OCI-LY3 (cell line): Measurements from ENCODE around the gene LILRB5.
"Not testable (repeated sequence)": the region's sequence is repeated elsewhere in the genome, so short reads cannot be mapped to it uniquely, and the experiment has no call there.

Experiments used
- H2AFZ ChIP-seq: fragments of 200-600, 300-600 bp; shearing (Covaris generic); 2 replicates; pipeline ENCODE4 v1.6.0; 2014; ENCODE audit warnings: antibody characterized with exemption, low read depth, low read length
- H3K27ac ChIP-seq: fragments of 200-600, 300-600 bp; sonication (generic); 2 replicates; pipeline ENCODE4 v1.5.1; 2014; ENCODE audit warnings: mild to moderate bottlenecking, low read length, moderate library complexity, mixed read lengths
- H3K27me3 ChIP-seq: fragments of 200-600, 300-600 bp; sonication (generic); 2 replicates; pipeline ENCODE4 v1.6.1; 2014; ENCODE audit warnings: low read depth, low read length, mixed read lengths
- H3K36me3 ChIP-seq: fragments of 200-600, 300-600 bp; sonication (generic); replicated peaks from 2 replicates; pipeline ENCODE3; 2014; ENCODE audit warnings: low read depth, low read length, mixed read lengths
- H3K4me1 ChIP-seq: fragments of 300-600, 200-600 bp; sonication (generic); 2 replicates; pipeline ENCODE4 v1.6.1; 2014; ENCODE audit warnings: low read length, mixed read lengths
- H3K4me2 ChIP-seq: fragments of 200-600, 300-600 bp; sonication (generic); 2 replicates; pipeline ENCODE4 v1.6.1; 2014; ENCODE audit warnings: low read length, mixed read lengths
- H3K4me3 ChIP-seq: fragments of 300-600, 200-600 bp; sonication (generic); 2 replicates; pipeline ENCODE4 v1.5.1; 2014; ENCODE audit warnings: antibody characterized with exemption, mild to moderate bottlenecking, low read length, moderate library complexity
- H3K79me2 ChIP-seq: fragments of 300-600, 200-600 bp; shearing (Covaris generic); 2 replicates; pipeline ENCODE4 v1.6.1; 2014; ENCODE audit warnings: mild to moderate bottlenecking, low read length, mixed read lengths
- H3K9ac ChIP-seq: fragments of 300-600, 200-600 bp; shearing (Covaris generic); 2 replicates; pipeline ENCODE4 v1.6.0; 2014; ENCODE audit warnings: mild to moderate bottlenecking, low read length, moderate library complexity
- H3K9me3 ChIP-seq: fragments of 200-600, 300-600 bp; shearing (Covaris generic); 2 replicates; pipeline ENCODE4 v1.6.1; 2014; ENCODE audit warnings: low read length, mixed read lengths; ENCODE audit not compliant: insufficient read depth
- H4K20me1 ChIP-seq: fragments of 200-600, 300-600 bp; sonication (generic); 2 replicates; pipeline ENCODE4 v1.6.1; 2016; ENCODE audit warnings: low read length, mixed read lengths; ENCODE audit not compliant: insufficient read depth
- EZH2phosphoT487 ChIP-seq: fragments of 200-600 bp; shearing (Covaris generic); IDR thresholded peaks from 2 replicates; pipeline ENCODE4 v1.6.1; 2018; ENCODE audit warnings: antibody characterized with exemption, mixed run types, low read depth
- TF ChIP-seq, protein P1 (sequence below): fragments of 200-600, 300-600 bp; sonication (generic); IDR thresholded peaks from 2 replicates; pipeline ENCODE4 v1.5.1; 2014; ENCODE audit warnings: antibody characterized with exemption, low read length, low read depth

LILRB5 gene

DNA sequence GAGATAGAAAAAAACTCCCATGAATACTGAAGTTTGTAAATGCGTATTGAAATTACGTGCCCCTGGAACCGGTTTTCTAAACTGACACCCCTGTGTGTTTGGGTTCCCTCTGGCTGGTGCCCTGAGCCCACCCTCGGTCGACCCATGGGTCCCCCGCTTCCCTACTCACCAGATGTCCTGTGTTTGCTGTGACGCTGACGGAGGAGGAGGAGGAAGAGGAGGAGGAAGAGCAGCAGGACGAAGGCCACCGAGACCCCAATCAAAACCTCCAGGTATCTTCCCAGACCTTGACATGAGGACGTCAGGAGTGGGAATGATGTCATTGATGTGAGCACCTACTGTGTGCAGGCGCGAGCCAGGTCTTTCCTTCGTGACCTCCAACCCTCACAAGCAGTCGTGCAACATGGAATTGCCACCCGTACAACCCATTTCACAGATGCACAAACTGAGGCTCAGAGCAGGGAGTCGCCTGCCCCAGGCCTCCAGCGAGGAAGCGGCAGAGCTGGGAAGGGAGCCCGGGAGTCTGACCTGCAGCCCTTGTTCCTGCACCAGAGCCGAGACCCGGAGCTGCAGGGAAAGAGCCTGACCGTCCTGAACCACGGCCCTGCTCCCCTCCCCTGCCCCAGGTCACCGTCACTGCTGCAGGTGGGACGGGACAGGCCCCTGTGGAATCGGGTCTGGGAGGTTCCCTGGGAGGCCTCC lies 38.0 kb downstream of the LILRB5 start:
- Histone ChIP-seq H3K9ac (no peak overlapping the region), H3K4me3 (no peak overlapping the region), H3K9me3 (no peaks in the 10 kb centered on the region), H4K20me1 (no peaks in the 10 kb centered on the region), H3K79me2 (no peaks in the 10 kb centered on the region), H3K4me1 (peaks cover 9% of the 10 kb centered on the region; the same call in 1 of the 2 replicates), H3K27ac (no peak overlapping the region), H3K27me3 (no peaks in the 10 kb centered on the region), H3K4me2 (no peak overlapping the region), H3K36me3 (peaks cover 3% of the 10 kb centered on the region), H2AFZ (no peak overlapping the region)
- TF ChIP-seq, protein P1, sequence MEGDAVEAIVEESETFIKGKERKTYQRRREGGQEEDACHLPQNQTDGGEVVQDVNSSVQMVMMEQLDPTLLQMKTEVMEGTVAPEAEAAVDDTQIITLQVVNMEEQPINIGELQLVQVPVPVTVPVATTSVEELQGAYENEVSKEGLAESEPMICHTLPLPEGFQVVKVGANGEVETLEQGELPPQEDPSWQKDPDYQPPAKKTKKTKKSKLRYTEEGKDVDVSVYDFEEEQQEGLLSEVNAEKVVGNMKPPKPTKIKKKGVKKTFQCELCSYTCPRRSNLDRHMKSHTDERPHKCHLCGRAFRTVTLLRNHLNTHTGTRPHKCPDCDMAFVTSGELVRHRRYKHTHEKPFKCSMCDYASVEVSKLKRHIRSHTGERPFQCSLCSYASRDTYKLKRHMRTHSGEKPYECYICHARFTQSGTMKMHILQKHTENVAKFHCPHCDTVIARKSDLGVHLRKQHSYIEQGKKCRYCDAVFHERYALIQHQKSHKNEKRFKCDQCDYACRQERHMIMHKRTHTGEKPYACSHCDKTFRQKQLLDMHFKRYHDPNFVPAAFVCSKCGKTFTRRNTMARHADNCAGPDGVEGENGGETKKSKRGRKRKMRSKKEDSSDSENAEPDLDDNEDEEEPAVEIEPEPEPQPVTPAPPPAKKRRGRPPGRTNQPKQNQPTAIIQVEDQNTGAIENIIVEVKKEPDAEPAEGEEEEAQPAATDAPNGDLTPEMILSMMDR, result no peak
- TF ChIP-seq EZH2phosphoT487, result no peak

DNA sequence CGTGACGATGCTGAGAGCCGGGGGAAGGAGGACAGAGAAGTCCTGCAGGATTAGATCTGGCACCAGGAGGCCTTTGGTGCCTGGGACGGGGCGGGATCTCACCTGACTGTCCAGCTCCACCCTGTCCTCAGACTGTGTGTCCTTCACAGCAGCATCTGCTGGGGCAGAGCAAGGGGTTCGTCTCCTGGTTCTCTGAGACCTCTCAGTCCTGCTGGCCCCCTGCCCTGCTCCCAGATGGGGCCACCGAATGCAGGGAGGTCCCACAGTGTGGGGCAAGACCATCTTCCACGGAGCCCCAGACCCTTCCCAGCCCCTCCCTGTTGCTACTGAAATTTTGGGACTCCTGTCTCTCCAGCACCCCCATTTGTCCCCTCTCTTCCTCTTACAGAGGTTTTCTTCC lies 38.8 kb downstream of the LILRB5 start:
- H3K27me3 ChIP-seq, result no peaks in the 10 kb centered on the region
- TF ChIP-seq, protein P1, result no peak
- H3K36me3 ChIP-seq, result peaks cover 4% of the 10 kb centered on the region
- H3K79me2 ChIP-seq, result no peaks in the 10 kb centered on the region
- peaks cover 8% of the 10 kb centered on the region; the same call in 1 of the 2 replicates for H3K4me1 ChIP-seq
- no peak overlapping the region for H2AFZ ChIP-seq
- no peak overlapping the region for H3K27ac ChIP-seq
- H3K9ac ChIP-seq, result no peak overlapping the region
- H3K9me3 ChIP-seq, result no peaks in the 10 kb centered on the region
- H3K4me3 ChIP-seq, result no peak overlapping the region
- no peaks in the 10 kb centered on the region for H4K20me1 ChIP-seq
- no peak overlapping the region for H3K4me2 ChIP-seq

DNA sequence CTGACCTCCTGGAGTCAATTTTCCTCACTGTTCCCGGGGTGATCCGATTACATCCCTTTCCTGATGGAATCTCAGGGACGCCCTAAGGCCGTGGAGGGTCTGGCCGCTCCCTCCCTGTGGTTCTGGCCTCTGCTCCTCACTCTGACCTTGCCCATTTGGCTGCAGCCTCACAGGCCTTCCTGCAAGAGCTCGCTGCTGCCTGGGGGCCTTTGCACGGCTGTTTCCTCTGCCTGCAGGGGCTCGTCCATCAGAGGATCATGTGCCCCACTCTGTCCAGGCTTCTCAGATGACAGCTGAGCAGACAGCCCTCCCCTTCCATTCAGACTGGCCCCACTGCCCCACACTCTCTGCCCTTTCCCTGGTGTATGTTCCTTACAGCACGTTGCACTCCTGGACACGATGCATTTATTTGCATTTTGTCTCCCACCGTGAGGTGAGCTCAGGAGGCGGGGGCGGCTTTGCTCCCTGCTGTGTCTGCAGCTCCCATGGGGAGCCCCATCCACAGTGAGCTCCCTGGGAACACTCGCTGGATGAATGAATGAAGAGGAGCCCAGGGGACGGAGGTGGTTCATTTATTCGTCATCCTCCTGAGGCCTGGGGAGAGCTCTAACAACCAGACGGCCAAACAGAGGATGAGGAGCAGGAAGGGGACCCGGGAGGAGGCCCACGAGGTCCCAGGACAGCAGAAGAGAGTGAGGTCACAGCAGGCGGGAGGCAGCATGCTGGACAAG lies 39.4 kb downstream of the LILRB5 start:
- H2AFZ ChIP-seq, H3K27me3 ChIP-seq, H3K79me2 ChIP-seq, H3K9me3 ChIP-seq, H3K27ac ChIP-seq, H3K4me2 ChIP-seq, H4K20me1 ChIP-seq, H3K4me1 ChIP-seq, H3K36me3 ChIP-seq, H3K9ac ChIP-seq, H3K4me3 ChIP-seq: not testable (repeated sequence)

DNA sequence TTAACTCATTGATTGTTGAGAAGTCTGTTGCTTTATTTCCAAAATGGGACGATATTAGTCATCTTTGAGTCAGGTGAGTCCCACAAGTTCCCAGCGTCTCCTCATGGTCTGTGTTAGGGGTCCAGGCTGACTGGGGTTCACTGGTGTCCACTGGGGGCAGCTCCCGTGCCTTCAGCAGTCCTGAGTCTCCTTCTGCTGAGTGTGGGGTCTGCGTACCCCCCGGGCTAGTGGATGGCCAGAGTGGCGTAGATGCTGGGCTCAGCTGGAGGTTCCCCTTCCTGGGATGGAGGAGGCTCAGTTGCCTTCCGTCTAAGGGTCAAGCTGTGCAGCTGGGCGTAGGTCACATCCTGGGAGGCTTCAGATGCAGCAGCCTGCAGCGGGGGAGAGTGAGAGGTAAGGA lies 40.2 kb downstream of the LILRB5 start:
- H3K27ac ChIP-seq, result no peak overlapping the region
- H3K4me3 ChIP-seq, result no peak overlapping the region
- no peak for TF ChIP-seq EZH2phosphoT487
- TF ChIP-seq, protein P1, result no peak
- no peak overlapping the region for H3K9ac ChIP-seq
- H3K4me2 ChIP-seq, result no peak overlapping the region
- H4K20me1 ChIP-seq, result no peaks in the 10 kb centered on the region
- no peaks in the 10 kb centered on the region for H3K79me2 ChIP-seq
- no peaks in the 10 kb centered on the region for H3K9me3 ChIP-seq
- H3K4me1 ChIP-seq, result no peaks in the 10 kb centered on the region
- no peaks in the 10 kb centered on the region for H3K27me3 ChIP-seq
- H3K36me3 ChIP-seq, result peaks cover 8% of the 10 kb centered on the region
- H2AFZ ChIP-seq, result no peak overlapping the region

DNA sequence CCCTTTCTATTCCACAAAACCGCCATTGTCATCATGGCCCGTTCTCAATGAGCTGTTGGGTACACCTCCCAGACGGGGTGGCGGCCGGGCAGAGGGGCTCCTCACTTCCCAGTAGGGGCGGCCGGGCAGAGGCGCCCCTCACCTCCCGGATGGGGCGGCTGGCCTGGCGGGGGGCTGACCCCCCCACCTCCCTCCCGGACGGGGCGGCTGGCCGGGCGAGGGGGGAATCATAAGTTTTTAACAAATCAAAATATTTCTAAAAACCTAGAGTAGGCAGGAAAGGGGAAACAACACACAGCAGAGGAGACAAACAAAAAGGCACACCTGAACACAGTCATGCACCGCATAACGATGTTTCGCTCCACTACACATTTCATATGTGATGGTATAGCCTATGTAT lies 42.3 kb downstream of the LILRB5 start:
- peaks cover 21% of the 10 kb centered on the region for H3K36me3 ChIP-seq
- H3K9me3 ChIP-seq, H3K27ac ChIP-seq, H3K79me2 ChIP-seq, H2AFZ ChIP-seq, H3K27me3 ChIP-seq, H3K4me2 ChIP-seq, H3K4me1 ChIP-seq, H3K4me3 ChIP-seq, H3K9ac ChIP-seq: not testable (repeated sequence)
- peaks cover 15% of the 10 kb centered on the region for H4K20me1 ChIP-seq

DNA sequence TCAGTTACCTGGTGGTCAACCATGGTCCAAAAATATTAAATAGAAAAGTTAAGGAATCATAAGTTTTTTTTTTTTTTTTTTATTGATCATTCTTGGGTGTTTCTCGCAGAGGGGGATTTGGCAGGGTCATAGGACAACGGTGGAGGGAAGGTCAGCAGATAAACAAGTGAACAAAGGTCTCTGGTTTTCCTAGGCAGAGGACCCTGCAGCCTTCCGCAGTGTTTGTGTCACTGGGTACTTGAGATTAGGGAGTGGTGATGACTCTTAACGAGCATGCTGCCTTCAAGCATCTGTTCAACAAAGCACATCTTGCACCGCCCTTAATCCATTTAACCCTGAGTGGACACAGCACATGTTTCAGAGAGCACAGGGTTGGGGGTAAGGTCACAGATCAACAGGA lies 42.9 kb downstream of the LILRB5 start:
- H3K9me3 ChIP-seq, H3K4me3 ChIP-seq, H3K4me2 ChIP-seq, H3K27ac ChIP-seq, H3K4me1 ChIP-seq, H3K79me2 ChIP-seq, H3K27me3 ChIP-seq, H3K9ac ChIP-seq, H2AFZ ChIP-seq: not testable (repeated sequence)
- H4K20me1 ChIP-seq, result peaks cover 20% of the 10 kb centered on the region
- peaks cover 24% of the 10 kb centered on the region for H3K36me3 ChIP-seq
